Measurements from ENCODE around the gene FOXD4L1.
"Not testable (repeated sequence)": the region's sequence is repeated elsewhere in the genome, so short reads cannot be mapped to it uniquely, and the experiment has no call there.

DNA sequence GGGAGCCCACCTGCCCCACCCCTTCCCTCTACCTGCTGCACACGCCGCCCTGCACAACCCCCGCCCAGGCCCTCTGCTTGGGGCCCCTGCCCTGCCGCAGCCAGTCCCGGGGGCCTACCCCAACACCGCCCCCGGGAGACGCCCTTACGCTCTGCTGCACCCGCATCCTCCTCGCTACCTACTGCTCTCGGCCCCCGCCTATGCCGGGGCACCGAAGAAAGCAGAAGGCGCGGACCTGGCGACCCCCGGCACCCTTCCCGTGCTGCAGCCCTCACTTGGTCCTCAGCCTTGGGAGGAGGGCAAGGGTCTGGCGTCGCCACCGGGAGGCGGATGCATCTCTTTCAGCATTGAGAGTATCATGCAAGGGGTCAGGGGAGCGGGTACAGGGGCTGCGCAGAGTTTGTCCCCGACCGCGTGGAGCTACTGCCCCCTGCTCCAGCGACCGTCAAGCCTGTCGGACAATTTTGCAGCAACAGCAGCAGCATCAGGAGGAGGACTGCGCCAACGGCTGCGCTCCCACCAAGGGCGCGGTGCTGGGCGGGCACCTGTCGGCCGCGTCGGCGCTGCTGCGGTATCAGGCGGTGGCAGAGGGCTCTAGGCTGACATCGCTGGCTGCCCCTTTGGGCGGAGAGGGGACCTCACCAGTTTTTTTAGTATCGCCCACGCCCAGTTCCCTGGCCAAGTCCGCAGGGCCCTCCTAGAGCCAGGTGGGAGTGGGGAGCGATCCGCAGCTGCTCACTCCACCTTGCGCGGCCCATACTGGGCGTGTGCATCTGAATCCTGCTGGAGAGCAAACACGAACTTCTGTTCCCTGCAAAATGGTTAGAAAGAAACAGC lies 1.6 kb downstream of the FOXD4L1 start:
- TF ChIP-seq, protein P1, sequence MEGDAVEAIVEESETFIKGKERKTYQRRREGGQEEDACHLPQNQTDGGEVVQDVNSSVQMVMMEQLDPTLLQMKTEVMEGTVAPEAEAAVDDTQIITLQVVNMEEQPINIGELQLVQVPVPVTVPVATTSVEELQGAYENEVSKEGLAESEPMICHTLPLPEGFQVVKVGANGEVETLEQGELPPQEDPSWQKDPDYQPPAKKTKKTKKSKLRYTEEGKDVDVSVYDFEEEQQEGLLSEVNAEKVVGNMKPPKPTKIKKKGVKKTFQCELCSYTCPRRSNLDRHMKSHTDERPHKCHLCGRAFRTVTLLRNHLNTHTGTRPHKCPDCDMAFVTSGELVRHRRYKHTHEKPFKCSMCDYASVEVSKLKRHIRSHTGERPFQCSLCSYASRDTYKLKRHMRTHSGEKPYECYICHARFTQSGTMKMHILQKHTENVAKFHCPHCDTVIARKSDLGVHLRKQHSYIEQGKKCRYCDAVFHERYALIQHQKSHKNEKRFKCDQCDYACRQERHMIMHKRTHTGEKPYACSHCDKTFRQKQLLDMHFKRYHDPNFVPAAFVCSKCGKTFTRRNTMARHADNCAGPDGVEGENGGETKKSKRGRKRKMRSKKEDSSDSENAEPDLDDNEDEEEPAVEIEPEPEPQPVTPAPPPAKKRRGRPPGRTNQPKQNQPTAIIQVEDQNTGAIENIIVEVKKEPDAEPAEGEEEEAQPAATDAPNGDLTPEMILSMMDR (IDR thresholded peaks at IDR 0.05), result not testable (repeated sequence)
- not testable (repeated sequence) for TF ChIP-seq EZH2 (IDR thresholded peaks at IDR 0.05; ENCODE audit: borderline replicate concordance, insufficient read depth, low read depth, low read length, poor library complexity, severe bottlenecking)
